ENCODE data around the gene SRP68.
"Not testable (repeated sequence)": the region's sequence is repeated elsewhere in the genome, so short reads cannot be mapped to it uniquely, and the experiment has no call there.

The SRP68 gene

DNA sequence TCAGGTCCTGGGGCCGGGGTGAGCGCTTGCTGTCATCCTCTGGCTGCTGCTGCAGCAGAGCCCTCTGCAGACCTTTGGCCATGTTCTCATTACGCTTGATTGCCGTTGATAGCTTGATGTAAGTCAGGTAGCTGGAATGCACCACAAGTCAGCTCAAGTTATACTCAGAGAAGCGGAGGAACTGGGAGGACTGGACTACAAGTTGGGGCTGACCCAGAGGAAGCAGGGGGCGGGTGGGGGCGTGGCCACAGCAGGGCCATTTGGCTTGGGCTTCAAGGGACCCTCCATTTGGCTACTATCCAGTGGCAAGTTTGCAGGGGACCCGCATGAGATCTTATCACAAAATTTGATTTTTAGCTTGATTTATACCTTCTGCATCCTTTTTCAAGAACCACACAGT is 26.3 kb downstream of the SRP68 start:
- no peaks in the 10 kb centered on the region for H3K9me3 ChIP-seq (ENCODE audit: control insufficient read depth in 2 of 2, low read length in 2 of 2)
- no peaks in the 10 kb centered on the region for H3K27me3 ChIP-seq (ENCODE audit: control insufficient read depth in 2 of 2, insufficient read depth in 2 of 2, low read length in 2 of 2)
- H3K27ac ChIP-seq (ENCODE audit: low read depth in 2 of 2, low read length in 2 of 2) = no peak overlapping the region
- H3K36me3 ChIP-seq (ENCODE audit: control insufficient read depth in 2 of 2, insufficient read depth in 2 of 2, low read length in 2 of 2) = peaks cover 71 to 87% of the 10 kb centered on the region in 2 donors
- H3K4me1 ChIP-seq (ENCODE audit: control insufficient read depth in 2 of 2, insufficient read depth in 2 of 2, low read length in 2 of 2) = peaks cover 0 to 2% of the 10 kb centered on the region in 2 donors
- H3K9ac ChIP-seq (ENCODE audit: low read depth in 1 of 2, low read length in 2 of 2) = no peak overlapping the region
- H3K4me3 ChIP-seq (ENCODE audit: low read length in 2 of 2) = no peak overlapping the region

DNA sequence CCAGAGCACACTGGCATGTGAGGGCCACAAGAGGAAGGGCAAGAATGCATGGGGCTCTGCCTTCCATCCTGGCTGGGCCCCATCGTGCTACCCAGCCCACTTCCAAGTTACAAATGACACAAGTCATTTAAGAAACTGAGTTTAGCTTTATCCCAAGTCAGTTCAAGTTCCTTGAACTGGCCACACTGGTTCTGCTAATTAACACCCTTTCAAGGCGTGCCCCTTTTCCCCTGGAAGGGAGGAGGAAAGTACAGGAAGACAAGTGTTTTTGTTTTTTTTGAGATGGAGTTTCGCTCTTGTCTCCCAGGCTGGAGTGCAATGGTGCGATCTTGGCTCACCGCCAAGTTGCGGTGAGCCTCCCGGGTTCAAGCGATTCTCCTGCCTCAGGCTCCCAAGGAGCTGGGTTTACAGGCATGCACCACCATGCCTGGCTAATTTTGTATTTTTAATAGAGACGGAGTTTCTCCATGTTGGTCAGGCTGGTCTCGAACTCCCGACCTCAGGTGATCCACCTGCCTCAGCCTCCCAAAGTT is 27.8 kb downstream of the SRP68 start:
- H3K36me3 ChIP-seq (ENCODE audit: control insufficient read depth in 2 of 2, insufficient read depth in 2 of 2, low read length in 2 of 2) = peaks cover 79 to 88% of the 10 kb centered on the region in 2 donors
- not testable (repeated sequence) for H3K27me3 ChIP-seq (ENCODE audit: control insufficient read depth in 2 of 2, insufficient read depth in 2 of 2, low read length in 2 of 2); H3K4me1 ChIP-seq (ENCODE audit: control insufficient read depth in 2 of 2, insufficient read depth in 2 of 2, low read length in 2 of 2); H3K4me3 ChIP-seq (ENCODE audit: low read length in 2 of 2); H3K27ac ChIP-seq (ENCODE audit: low read depth in 2 of 2, low read length in 2 of 2); H3K9me3 ChIP-seq (ENCODE audit: control insufficient read depth in 2 of 2, low read length in 2 of 2); H3K9ac ChIP-seq (ENCODE audit: low read depth in 1 of 2, low read length in 2 of 2)

DNA sequence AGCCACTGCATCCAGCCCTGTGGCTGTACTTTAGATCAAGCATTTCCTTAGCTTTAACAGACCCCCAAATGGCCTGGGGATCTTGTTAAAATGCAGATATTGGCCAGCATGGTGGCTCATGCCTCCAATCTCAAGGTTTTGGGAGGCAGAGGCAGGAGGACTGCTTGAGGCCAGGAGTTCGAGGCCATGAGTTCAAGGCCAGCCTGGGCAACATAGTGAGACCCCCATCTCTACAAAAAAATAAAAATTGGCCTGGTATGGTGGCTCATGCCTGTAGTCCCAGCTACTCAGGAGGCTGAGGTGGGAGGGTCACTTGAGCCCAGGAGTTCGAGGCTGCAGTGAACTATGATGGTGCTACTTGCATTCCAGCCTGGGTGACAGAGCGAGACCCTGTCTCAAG is 29.4 kb downstream of the SRP68 start:
- H3K4me3 ChIP-seq (ENCODE audit: low read length in 2 of 2); H3K9me3 ChIP-seq (ENCODE audit: control insufficient read depth in 2 of 2, low read length in 2 of 2); H3K27ac ChIP-seq (ENCODE audit: low read depth in 2 of 2, low read length in 2 of 2); H3K27me3 ChIP-seq (ENCODE audit: control insufficient read depth in 2 of 2, insufficient read depth in 2 of 2, low read length in 2 of 2); H3K9ac ChIP-seq (ENCODE audit: low read depth in 1 of 2, low read length in 2 of 2); H3K4me1 ChIP-seq (ENCODE audit: control insufficient read depth in 2 of 2, insufficient read depth in 2 of 2, low read length in 2 of 2): not testable (repeated sequence)
- H3K36me3 ChIP-seq (ENCODE audit: control insufficient read depth in 2 of 2, insufficient read depth in 2 of 2, low read length in 2 of 2) = peaks cover 78 to 83% of the 10 kb centered on the region in 2 donors

DNA sequence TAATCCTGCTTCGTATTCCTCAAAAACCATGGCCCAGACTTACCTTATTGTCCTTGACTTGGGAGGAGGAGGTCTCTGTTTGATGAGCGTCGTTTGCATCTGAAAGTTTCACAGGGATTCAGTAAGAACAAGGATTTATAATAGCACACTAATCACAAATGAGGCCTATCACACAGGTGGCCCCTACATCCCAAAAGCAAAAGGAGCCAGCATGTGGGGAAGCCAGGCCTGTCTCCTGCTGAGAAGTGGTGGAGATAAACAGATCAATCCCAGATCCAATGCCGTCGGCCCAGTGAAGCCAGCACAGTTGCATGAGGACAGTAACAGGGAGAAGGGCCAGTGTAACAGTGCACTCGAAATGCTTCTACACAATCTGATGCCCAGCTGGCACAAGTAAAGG is 31.9 kb downstream of the SRP68 start:
- H3K4me3 ChIP-seq (ENCODE audit: low read length in 2 of 2) = no peak overlapping the region
- peaks cover 62 to 63% of the 10 kb centered on the region in 2 donors for H3K36me3 ChIP-seq (ENCODE audit: control insufficient read depth in 2 of 2, insufficient read depth in 2 of 2, low read length in 2 of 2)
- H3K9me3 ChIP-seq (ENCODE audit: control insufficient read depth in 2 of 2, low read length in 2 of 2) = no peaks in the 10 kb centered on the region
- H3K4me1 ChIP-seq (ENCODE audit: control insufficient read depth in 2 of 2, insufficient read depth in 2 of 2, low read length in 2 of 2) = no peaks in the 10 kb centered on the region
- no peak overlapping the region for H3K9ac ChIP-seq (ENCODE audit: low read depth in 1 of 2, low read length in 2 of 2)
- no peak overlapping the region for H3K27ac ChIP-seq (ENCODE audit: low read depth in 2 of 2, low read length in 2 of 2)
- H3K27me3 ChIP-seq (ENCODE audit: control insufficient read depth in 2 of 2, insufficient read depth in 2 of 2, low read length in 2 of 2) = no peaks in the 10 kb centered on the region

DNA sequence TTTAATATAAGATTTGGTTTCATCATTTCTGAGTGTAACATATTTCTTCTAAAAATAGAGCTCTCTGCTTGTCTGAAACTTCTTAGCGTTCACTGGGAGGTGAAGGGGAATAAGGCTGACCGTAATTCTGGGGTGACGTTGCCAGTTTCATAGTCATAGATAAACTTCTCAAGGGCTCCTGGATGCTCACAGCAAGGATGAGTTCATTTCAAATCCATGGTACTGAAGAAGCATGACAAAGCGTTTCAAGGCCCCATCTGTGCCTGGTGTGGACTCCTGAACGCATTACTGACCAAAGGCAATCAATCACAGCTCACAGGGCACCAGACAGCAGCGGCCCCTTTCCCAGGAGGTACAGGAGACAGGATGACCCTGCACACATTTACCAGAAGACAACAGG is 33.2 kb downstream of the SRP68 start:
- Histone ChIP-seq H3K4me3 (ENCODE audit: low read length in 2 of 2) (no peak overlapping the region), H3K36me3 (ENCODE audit: control insufficient read depth in 2 of 2, insufficient read depth in 2 of 2, low read length in 2 of 2) (peaks cover 51% of the 10 kb centered on the region in 2 donors), H3K9me3 (ENCODE audit: control insufficient read depth in 2 of 2, low read length in 2 of 2) (no peaks in the 10 kb centered on the region), H3K9ac (ENCODE audit: low read depth in 1 of 2, low read length in 2 of 2) (no peak overlapping the region), H3K27ac (ENCODE audit: low read depth in 2 of 2, low read length in 2 of 2) (no peak overlapping the region), H3K27me3 (ENCODE audit: control insufficient read depth in 2 of 2, insufficient read depth in 2 of 2, low read length in 2 of 2) (no peaks in the 10 kb centered on the region), H3K4me1 (ENCODE audit: control insufficient read depth in 2 of 2, insufficient read depth in 2 of 2, low read length in 2 of 2) (no peaks in the 10 kb centered on the region)

DNA sequence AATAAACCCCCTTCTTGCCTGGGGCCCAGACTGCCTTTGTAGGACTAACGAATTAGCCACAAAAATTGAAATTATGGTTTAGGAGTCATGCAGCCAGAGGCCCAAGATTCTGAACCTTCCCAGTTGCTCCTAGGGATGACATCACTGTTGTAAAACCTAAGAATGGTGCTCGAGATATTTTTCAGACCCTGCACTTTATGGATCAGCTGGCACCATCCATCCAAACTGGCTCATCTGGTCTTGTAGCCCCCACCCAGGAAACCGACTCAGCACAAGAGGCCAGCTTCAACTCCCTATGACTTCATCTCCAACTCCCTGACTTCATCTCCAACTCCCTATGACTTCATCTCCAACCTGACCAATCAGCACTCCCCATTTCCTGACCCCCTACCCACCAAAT is 34.3 kb downstream of the SRP68 start:
- Histone ChIP-seq H3K4me3 (ENCODE audit: low read length in 2 of 2) (no peak overlapping the region), H3K36me3 (ENCODE audit: control insufficient read depth in 2 of 2, insufficient read depth in 2 of 2, low read length in 2 of 2) (peaks cover 41 to 42% of the 10 kb centered on the region in 2 donors), H3K27ac (ENCODE audit: low read depth in 2 of 2, low read length in 2 of 2) (no peak overlapping the region), H3K9me3 (ENCODE audit: control insufficient read depth in 2 of 2, low read length in 2 of 2) (no peaks in the 10 kb centered on the region), H3K27me3 (ENCODE audit: control insufficient read depth in 2 of 2, insufficient read depth in 2 of 2, low read length in 2 of 2) (no peaks in the 10 kb centered on the region), H3K4me1 (ENCODE audit: control insufficient read depth in 2 of 2, insufficient read depth in 2 of 2, low read length in 2 of 2) (no peaks in the 10 kb centered on the region), H3K9ac (ENCODE audit: low read depth in 1 of 2, low read length in 2 of 2) (no peak overlapping the region)

DNA sequence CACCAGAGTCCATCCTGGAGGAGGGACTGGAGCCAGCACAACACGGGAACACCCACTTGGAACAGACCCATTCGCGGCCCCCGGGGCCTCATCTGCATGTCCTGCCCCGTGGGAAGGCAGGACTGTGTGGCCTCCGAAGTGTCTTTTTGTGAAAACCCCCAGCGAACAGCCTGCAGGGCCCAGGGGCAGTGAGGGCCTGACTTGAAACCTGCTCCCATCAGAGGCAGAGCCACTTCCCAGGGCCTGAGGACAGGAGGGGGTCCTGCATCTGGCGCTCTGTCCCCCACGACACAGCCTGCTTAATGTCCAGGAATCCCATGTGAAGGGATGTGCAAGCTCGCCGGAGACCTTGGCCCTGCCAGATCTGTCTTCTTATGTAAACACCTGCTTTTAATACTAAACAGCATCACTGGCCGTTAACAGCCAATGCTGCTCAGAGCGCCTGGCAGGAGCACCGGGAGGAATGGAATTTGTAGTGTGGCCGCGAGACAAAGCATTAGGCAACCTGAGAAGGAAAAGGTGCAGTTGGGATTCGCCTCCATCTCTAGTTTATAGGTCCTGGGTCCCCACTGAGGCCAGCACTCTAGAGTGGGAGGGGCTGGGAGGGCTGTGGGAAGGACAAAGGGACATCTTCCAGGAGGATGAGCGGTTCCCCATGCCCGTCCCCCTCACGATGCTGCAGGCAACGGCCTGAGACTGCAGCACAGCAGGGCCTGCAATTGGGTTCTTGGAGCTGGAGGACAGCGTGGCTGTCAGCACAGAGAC is 35.6 kb downstream of the SRP68 start:
- Histone ChIP-seq H3K4me1 (ENCODE audit: control insufficient read depth in 2 of 2, insufficient read depth in 2 of 2, low read length in 2 of 2) (no peaks in the 10 kb centered on the region), H3K4me3 (ENCODE audit: low read length in 2 of 2) (no peak overlapping the region), H3K9ac (ENCODE audit: low read depth in 1 of 2, low read length in 2 of 2) (no peak overlapping the region), H3K27me3 (ENCODE audit: control insufficient read depth in 2 of 2, insufficient read depth in 2 of 2, low read length in 2 of 2) (no peaks in the 10 kb centered on the region), H3K27ac (ENCODE audit: low read depth in 2 of 2, low read length in 2 of 2) (no peak overlapping the region), H3K36me3 (ENCODE audit: control insufficient read depth in 2 of 2, insufficient read depth in 2 of 2, low read length in 2 of 2) (peaks cover 32 to 37% of the 10 kb centered on the region in 2 donors), H3K9me3 (ENCODE audit: control insufficient read depth in 2 of 2, low read length in 2 of 2) (no peaks in the 10 kb centered on the region)

DNA sequence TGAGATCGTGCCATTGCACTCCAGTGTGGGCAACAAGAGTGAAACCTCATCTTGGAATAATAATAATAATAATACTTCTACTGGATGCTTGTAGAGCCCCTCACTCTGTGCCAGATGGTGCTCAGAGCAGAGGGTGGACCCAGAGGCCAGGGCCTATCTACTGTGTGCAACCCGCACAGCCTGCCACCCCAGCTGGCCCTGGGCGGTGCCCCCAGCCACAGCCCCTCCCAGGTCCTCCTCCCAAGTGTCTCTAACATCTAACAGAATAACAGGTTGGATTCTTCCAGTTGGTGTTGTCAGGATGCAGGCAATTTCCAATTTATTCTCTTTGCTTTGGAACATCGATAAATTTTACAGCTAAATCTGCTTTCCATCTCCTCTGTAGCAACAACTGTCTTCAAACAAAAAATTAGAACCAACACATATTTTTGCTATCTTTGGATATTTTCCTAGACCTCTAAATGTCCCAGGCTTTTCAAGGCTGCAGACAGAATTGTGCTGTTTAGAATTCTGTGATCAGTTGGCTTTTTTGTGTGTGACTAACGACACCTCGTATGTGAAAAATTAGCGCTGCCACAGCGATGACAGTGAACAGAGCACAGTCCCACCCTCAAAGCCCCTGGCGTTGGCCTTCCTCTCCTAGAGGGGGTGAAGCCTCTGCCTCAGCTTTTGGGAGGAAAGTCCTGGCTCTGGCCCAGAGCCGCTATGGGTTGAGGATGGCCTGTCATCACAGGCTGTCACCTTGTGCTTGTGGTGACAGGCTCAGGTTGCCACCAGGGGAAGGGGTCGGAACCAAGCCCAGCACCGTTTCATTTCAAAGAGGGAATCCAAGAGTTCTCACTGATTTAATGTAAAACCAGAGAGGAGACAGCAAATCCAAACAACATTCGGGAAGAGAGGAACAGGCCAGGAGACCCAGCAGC is 37.6 kb downstream of the SRP68 start:
- H3K27ac ChIP-seq (ENCODE audit: low read depth in 2 of 2, low read length in 2 of 2) = no peak overlapping the region
- H3K4me1 ChIP-seq (ENCODE audit: control insufficient read depth in 2 of 2, insufficient read depth in 2 of 2, low read length in 2 of 2) = peaks cover 2 to 3% of the 10 kb centered on the region in 2 donors
- no peak overlapping the region for H3K4me3 ChIP-seq (ENCODE audit: low read length in 2 of 2)
- peaks cover 13 to 17% of the 10 kb centered on the region in 2 donors for H3K36me3 ChIP-seq (ENCODE audit: control insufficient read depth in 2 of 2, insufficient read depth in 2 of 2, low read length in 2 of 2)
- no peaks in the 10 kb centered on the region for H3K27me3 ChIP-seq (ENCODE audit: control insufficient read depth in 2 of 2, insufficient read depth in 2 of 2, low read length in 2 of 2)
- H3K9ac ChIP-seq (ENCODE audit: low read depth in 1 of 2, low read length in 2 of 2) = no peak overlapping the region
- H3K9me3 ChIP-seq (ENCODE audit: control insufficient read depth in 2 of 2, low read length in 2 of 2) = no peaks in the 10 kb centered on the region

DNA sequence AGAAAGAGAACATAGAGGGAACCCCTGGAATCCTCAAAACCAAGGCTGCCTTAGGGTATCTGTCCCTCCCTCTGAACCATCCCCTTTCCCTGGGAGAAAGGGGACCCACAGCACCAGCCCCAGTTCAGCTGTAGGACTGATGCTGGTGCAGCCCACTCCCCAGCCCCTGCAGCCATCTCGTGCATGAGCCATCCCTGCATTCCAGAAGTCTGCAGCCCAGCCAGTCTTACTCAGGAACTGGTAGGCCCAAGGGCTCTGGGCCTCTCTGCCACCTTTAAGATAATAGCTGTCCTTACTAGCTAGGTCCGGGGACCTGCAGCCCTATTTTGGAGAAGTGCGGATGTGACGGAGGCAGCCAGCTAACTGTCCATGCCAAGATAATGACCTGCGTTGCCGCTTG is 39.2 kb downstream of the SRP68 start:
- Histone ChIP-seq H3K36me3 (ENCODE audit: control insufficient read depth in 2 of 2, insufficient read depth in 2 of 2, low read length in 2 of 2) (peaks cover 0 to 3% of the 10 kb centered on the region in 2 donors), H3K4me1 (ENCODE audit: control insufficient read depth in 2 of 2, insufficient read depth in 2 of 2, low read length in 2 of 2) (peaks cover 10 to 13% of the 10 kb centered on the region in 2 donors), H3K9me3 (ENCODE audit: control insufficient read depth in 2 of 2, low read length in 2 of 2) (no peaks in the 10 kb centered on the region), H3K9ac (ENCODE audit: low read depth in 1 of 2, low read length in 2 of 2) (no peak overlapping the region), H3K27me3 (ENCODE audit: control insufficient read depth in 2 of 2, insufficient read depth in 2 of 2, low read length in 2 of 2) (no peaks in the 10 kb centered on the region), H3K4me3 (ENCODE audit: low read length in 2 of 2) (no peak overlapping the region), H3K27ac (ENCODE audit: low read depth in 2 of 2, low read length in 2 of 2) (no peak overlapping the region)

DNA sequence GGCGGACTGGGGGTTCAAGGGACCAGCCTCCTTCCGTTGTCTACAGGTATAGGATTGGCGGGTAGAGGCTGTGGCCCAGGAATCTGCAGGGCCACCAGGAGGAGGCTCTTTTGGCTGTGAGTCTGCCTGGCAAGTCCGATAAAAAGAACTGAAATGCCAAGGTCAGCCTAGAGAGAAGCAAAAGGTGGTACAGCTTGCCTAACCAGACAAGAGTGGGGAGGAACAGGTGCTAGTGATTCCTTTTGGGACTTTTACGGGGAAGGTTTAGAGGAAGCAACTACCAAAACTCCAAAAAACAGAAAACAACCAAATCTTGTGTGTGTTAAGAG is 39.6 kb downstream of the SRP68 start:
- no peak overlapping the region for H3K27ac ChIP-seq (ENCODE audit: low read depth in 2 of 2, low read length in 2 of 2)

More for the DNA sequence above, 39.6 kb downstream of the SRP68 start:
- H3K36me3 ChIP-seq (ENCODE audit: control insufficient read depth in 2 of 2, insufficient read depth in 2 of 2, low read length in 2 of 2) = no peaks in the 10 kb centered on the region
- no peaks in the 10 kb centered on the region for H3K9me3 ChIP-seq (ENCODE audit: control insufficient read depth in 2 of 2, low read length in 2 of 2)
- no peak overlapping the region for H3K4me3 ChIP-seq (ENCODE audit: low read length in 2 of 2)
- peaks cover 10 to 15% of the 10 kb centered on the region in 2 donors for H3K4me1 ChIP-seq (ENCODE audit: control insufficient read depth in 2 of 2, insufficient read depth in 2 of 2, low read length in 2 of 2)
- no peak overlapping the region for H3K9ac ChIP-seq (ENCODE audit: low read depth in 1 of 2, low read length in 2 of 2)
- no peaks in the 10 kb centered on the region for H3K27me3 ChIP-seq (ENCODE audit: control insufficient read depth in 2 of 2, insufficient read depth in 2 of 2, low read length in 2 of 2)

All from mucosa of rectum (tissue), 2 donors.